DND-41 (cell line): Measurements from ENCODE around the gene OAS1.

Experiments used
- ATAC-seq: fragments of 200-7000 bp; cut with Tn5 transposase; 3 replicates; pipeline ENCODE4 v1.9.1; 2021; ENCODE audit warnings: low read depth; ENCODE audit not compliant: insufficient read depth
- DNase-seq: peaks from one replicate; pipeline ENCODE4 v3.0.0-alpha.2; 2020
- H2AFZ ChIP-seq: 2 replicates; pipeline ENCODE4 v1.6.0; 2012; ENCODE audit warnings: low read depth, low read length
- H3K27ac ChIP-seq: 2 replicates; pipeline ENCODE4 v1.5.1; 2012; ENCODE audit warnings: low read length, inconsistent platforms
- H3K27me3 ChIP-seq: fragments of 200-600 bp; sonication (generic); 2 replicates; pipeline ENCODE4 v1.6.0; 2012; ENCODE audit warnings: low read length, mild to moderate bottlenecking, inconsistent platforms; ENCODE audit not compliant: insufficient read depth, poor library complexity
- H3K36me3 ChIP-seq: 2 replicates; pipeline ENCODE4 v1.5.1; 2012; ENCODE audit warnings: low read length, inconsistent platforms; ENCODE audit not compliant: insufficient read depth
- H3K4me1 ChIP-seq: 2 replicates; pipeline ENCODE4 v1.5.1; 2012; ENCODE audit warnings: mild to moderate bottlenecking, low read length; ENCODE audit not compliant: insufficient read depth
- H3K4me2 ChIP-seq: 2 replicates; pipeline ENCODE4 v1.6.0; 2012; ENCODE audit warnings: mild to moderate bottlenecking, moderate library complexity, low read length, inconsistent platforms; ENCODE audit not compliant: insufficient read depth
- H3K4me3 ChIP-seq, 2 experiments: fragments of 200-600 bp in 1 of 2; shearing (Covaris generic) in 1 of 2; 2 replicates each; pipeline ENCODE4 v1.5.1; 2012 to 2016; ENCODE audit warnings: inconsistent platforms in 2 of 2, low read length in 2 of 2, mild to moderate bottlenecking in 2 of 2, low read depth in 1 of 2, moderate library complexity in 1 of 2
- H3K79me2 ChIP-seq: 2 replicates; pipeline ENCODE4 v1.6.0; 2012; ENCODE audit warnings: low read length, inconsistent platforms; ENCODE audit not compliant: insufficient read depth
- H3K9ac ChIP-seq: 2 replicates; pipeline ENCODE4 v1.6.0; 2012; ENCODE audit warnings: low read depth, mild to moderate bottlenecking, inconsistent platforms, low read length, moderate library complexity
- H3K9me3 ChIP-seq: 2 replicates; pipeline ENCODE4 v1.5.1; 2012; ENCODE audit warnings: low read length, moderate library complexity, mild to moderate bottlenecking, inconsistent platforms; ENCODE audit not compliant: insufficient read depth, severe bottlenecking
- H4K20me1 ChIP-seq: 2 replicates; pipeline ENCODE4 v1.6.0; 2012; ENCODE audit warnings: low read length; ENCODE audit not compliant: insufficient read depth
- CTCF ChIP-seq: IDR thresholded peaks from 2 replicates; pipeline ENCODE4 v1.5.1; 2012; ENCODE audit warnings: borderline replicate concordance, low read length, moderate library complexity, mild to moderate bottlenecking; ENCODE audit not compliant: poor library complexity, severe bottlenecking; ENCODE audit errors: extremely low read depth
- EZH2 ChIP-seq: IDR thresholded peaks from 3 replicates; pipeline ENCODE4 v1.6.1; 2012; ENCODE audit warnings: borderline replicate concordance, low read depth, mild to moderate bottlenecking, moderate library complexity, low read length, inconsistent platforms; ENCODE audit not compliant: severe bottlenecking

Gene OAS1

GRCh38 chr12:112933129-112933505, 26.4 kb downstream of the OAS1 start:
- ATAC-seq (no peak), DNase-seq (no peak)
- H3K4me1 ChIP-seq: peaks cover 5% of the 10 kb centered on the region
- H4K20me1 ChIP-seq: no peaks in the 10 kb centered on the region
- H3K4me2 ChIP-seq: no peak overlapping the region
- H3K9me3 ChIP-seq: no peaks in the 10 kb centered on the region
- TF ChIP-seq EZH2: no peak
- no peak for TF ChIP-seq CTCF
- H3K79me2 ChIP-seq: no peaks in the 10 kb centered on the region
- no peaks in the 10 kb centered on the region for H3K27me3 ChIP-seq
- no peak overlapping the region for H3K9ac ChIP-seq
- no peak overlapping the region for H3K4me3 ChIP-seq
- H2AFZ ChIP-seq: no peak overlapping the region
- H3K27ac ChIP-seq: no peak overlapping the region
- H3K36me3 ChIP-seq: no peaks in the 10 kb centered on the region

GRCh38 chr12:112936264-112936663, 29.5 kb downstream of the OAS1 start:
- H3K4me2 ChIP-seq: no peak overlapping the region
- no peak overlapping the region for H2AFZ ChIP-seq
- no peak overlapping the region for H3K9ac ChIP-seq
- no peak overlapping the region for H3K27ac ChIP-seq
- no peaks in the 10 kb centered on the region for H4K20me1 ChIP-seq
- 0 out of 2 replicates have a peak, but pooled peaks cover 3% of the 10 kb centered on the region for H3K79me2 ChIP-seq
- no peak for ATAC-seq
- no peaks in the 10 kb centered on the region for H3K36me3 ChIP-seq
- no peaks in the 10 kb centered on the region for H3K9me3 ChIP-seq
- no peaks in the 10 kb centered on the region for H3K27me3 ChIP-seq
- H3K4me3 ChIP-seq: no peak overlapping the region
- H3K4me1 ChIP-seq: peaks cover 30% of the 10 kb centered on the region
- no peak for DNase-seq
- TF ChIP-seq CTCF (no peak), EZH2 (no peak)

- Histone ChIP-seq H3K4me3 (no peak overlapping the region), H3K27me3 (no peaks in the 10 kb centered on the region), H3K4me2 (no peak overlapping the region), H3K27ac (no peak overlapping the region), H3K36me3 (peaks cover 5% of the 10 kb centered on the region; the same call in 1 of the 2 replicates), H2AFZ (no peak overlapping the region), H3K9me3 (no peaks in the 10 kb centered on the region), H3K4me1 (peaks cover 30% of the 10 kb centered on the region), H3K9ac (no peak overlapping the region), H4K20me1 (no peaks in the 10 kb centered on the region), H3K79me2 (0 out of 2 replicates have a peak, but pooled peaks cover 3% of the 10 kb centered on the region)
- no peak for DNase-seq
- TF ChIP-seq EZH2 (no peak), CTCF (no peak)
- ATAC-seq: no peak
Observed at GRCh38 chr12:112936927-112937326, 30.2 kb downstream of the OAS1 start.
